GM12892 (cell line): Measurements from ENCODE around the gene FGFRL1.

ENCODE experiments used
- DNase-seq: peaks from one replicate; pipeline ENCODE4 v3.0.0; 2011; ENCODE audit not compliant: insufficient read length
- FAIRE-seq: peaks from 2 replicates; lab custom pipeline; 2011; peaks lifted over from hg19 to GRCh38; lab: Jason Lieb, UNC
- POLR2A ChIP-seq: IDR thresholded peaks from 2 replicates; pipeline ENCODE4 v1.6.1; 2011; ENCODE audit warnings: low read depth, low read length, control low read depth
- POLR2AphosphoS5 ChIP-seq: IDR thresholded peaks from 2 replicates; pipeline ENCODE4 v1.6.1; 2011; ENCODE audit warnings: low read depth, low read length, control low read depth
- TAF1 ChIP-seq: IDR thresholded peaks from 2 replicates; pipeline ENCODE4 v1.6.1; 2011; ENCODE audit warnings: low read depth, mild to moderate bottlenecking, control low read depth, low read length, borderline replicate concordance

Gene FGFRL1

DNA sequence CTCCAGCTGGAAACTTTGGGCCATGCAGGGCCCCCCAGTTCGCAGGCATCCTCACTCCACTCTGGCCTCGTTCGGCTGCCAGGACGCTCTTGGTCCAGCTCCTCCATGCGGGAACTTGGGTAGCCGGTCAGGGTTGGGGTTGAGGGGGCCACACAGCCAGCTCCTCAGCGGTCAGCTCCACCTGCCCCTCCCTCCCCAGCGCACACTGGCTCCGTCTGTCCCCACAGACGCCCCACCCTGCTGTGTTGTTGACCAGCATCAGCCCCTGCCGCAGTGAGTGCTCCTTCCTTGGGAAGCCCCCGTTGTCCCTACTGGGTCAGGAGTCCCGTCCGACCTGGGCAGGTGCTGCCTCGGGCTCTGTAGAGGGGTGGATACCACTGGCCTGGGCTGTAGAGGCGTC lies 5.8 kb downstream of the FGFRL1 start:
- no peak for FAIRE-seq
- DNase-seq: no peak
- TF ChIP-seq TAF1 (no peak), POLR2A (no peak), POLR2AphosphoS5 (no peak)

DNA sequence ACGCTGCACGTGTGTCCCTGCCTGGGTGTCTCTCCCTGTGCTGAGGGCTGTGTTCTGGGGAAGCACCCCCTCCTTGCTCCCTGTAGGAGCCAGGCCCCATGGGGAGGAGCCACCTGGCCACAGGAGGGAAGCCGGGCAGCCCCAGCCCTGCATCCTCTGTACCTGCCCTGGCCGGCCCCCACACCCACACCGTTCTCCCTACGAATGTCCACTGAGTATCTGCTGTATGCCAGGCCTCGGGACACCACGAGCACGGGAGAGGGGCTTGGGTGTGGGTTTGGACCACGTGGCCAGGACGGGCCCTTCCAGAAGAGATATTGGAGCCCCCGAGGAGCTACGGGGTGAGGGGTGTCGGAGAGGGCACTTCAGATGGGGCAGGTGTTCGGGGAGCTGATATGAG lies 6.3 kb downstream of the FGFRL1 start:
- FAIRE-seq (no peak), DNase-seq (no peak)
- TF ChIP-seq POLR2A (no peak), TAF1 (no peak), POLR2AphosphoS5 (no peak)

DNA sequence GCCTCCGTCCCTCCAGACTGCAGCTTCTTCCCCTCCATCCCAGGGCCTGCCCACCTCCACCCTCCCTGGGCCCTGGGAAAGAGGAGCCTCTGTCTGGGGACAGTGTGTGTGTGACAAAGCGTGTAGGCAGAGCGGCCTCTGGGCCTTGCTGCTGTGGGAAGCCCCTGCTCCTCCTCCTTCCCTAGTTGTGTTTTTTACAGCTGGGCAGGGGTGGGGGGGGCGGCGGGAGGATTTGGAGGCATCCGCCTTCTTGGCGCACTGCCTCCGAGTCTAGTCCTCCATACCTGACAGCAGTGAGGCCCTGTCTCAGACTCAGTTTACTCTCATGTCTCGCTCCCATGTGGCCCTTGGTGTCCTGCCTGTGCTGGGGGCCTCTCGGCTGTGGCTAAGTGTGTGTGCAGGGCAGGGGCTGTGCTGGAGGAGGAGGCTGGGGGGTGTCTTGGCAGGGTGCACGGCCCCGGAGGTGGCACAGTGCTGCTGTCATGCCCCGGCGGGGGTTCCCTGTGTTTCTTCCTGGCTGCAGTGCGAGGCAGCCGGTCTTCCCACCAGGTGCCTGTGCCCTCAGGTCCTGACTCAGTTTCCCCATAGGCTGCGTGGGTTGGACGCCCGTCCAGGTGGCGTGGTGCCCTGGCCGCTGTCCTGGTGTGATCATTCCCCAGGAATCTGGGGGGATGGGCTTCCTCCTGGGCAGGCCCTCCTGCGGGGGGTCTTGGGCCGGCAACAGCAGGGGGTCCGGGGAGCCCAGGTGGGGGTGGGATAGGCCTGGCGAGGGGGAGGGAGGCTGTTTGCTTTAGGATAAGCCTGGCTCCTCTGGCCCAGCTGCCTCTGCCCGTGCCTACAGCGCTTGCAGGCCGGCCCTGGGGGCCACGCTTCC lies 7.0 kb downstream of the FGFRL1 start:
- no peak for FAIRE-seq
- DNase-seq: no peak
- TF ChIP-seq POLR2A (no peak), TAF1 (no peak), POLR2AphosphoS5 (no peak)

DNA sequence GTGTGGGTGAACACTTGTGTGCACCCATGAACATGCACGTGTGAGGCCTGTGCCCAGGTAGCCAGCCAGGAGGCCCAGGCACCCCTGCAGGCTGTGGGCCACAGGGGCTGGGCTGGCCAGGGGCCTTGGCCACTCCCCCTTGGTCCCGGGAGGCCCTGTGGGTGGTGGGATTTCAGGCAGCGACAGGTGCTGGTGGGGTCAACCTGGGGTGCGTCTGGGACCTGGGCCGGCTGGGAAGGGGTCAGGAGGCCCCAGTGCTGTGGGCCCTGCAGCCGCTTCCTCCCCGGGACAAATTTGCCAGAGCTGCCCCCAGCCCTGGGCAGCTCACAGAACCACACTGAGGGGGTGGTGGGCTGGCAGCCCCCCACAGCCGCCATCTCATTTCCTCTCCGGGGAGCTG lies 7.9 kb downstream of the FGFRL1 start:
- DNase-seq: no peak
- TF ChIP-seq TAF1 (no peak), POLR2AphosphoS5 (no peak), POLR2A (no peak)
- no peak for FAIRE-seq

DNA sequence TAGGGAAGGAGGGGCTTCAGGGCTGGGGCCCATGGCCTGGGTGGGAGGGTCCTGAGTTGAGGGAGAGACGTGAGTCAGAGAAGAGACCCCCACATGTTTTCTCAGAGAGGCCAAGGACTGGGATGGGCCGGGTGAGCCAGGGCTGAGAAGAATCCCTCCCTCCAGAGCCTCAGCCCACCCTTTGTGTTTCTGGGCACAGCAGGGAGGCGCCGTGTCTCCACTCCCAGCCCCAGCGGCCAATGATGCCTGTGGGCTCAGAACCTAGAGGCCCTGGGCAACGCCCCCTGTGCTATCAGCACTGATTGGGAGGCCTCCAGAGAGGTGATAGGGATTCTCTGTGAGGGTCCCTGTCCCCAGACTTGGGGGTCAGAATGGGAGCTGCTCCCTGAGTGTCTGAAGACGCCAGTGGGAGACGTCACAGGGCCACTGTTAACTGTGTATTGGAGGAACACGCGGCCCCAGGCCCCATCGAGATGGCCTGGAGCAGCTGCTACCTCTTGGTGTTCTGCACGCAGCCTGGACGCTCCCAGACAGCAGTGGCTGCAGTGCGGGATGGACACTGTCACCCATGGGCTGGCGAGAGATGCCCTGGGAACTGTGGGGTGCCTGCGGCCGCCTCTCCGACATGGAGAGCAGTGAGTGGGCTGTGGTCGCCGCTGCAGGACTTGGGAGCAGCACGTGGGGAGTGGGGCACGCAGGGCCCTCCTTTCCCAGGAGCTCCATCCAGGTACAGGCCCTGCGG lies 8.5 kb downstream of the FGFRL1 start:
- no peak for FAIRE-seq

DNA sequence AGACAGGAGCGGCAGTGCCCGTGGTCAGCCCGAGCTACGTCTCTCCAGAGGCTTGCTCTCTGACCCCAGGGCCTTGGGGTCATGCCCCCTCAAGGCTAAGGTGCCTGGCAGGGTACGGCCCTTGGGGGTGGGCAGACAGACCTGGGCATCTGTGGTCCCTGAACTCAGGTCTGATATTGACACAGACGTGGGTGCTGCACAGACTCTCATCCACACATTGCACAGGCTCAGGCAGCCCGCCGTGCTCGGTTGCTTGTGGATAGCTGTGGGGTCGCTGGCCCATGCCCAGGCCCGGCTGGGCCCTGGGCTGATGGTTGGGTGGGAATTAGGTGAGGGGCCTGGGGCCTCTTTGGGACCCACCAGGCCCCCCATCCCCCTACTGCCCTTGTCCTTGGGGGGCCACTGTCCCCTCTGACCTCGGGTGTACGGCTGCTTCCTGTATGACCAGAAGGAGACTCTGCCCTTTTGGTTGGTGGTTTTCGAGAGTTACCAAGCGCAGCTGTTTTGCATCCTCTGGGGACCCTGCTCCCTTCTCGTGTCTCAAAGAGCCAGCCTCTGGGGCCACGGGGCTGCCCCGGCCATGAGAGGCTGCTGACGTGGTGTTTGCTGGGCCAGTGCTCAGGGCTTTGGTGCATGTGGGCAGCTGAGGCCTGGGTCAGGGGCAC lies 10.1 kb downstream of the FGFRL1 start:
- TF ChIP-seq POLR2A: no peak
- no peak for TF ChIP-seq POLR2AphosphoS5
- no peak for TF ChIP-seq TAF1
- FAIRE-seq (no peak), DNase-seq (peak; percentile 74)

More for the DNA sequence above, 8.5 kb downstream of the FGFRL1 start:
- TF ChIP-seq POLR2AphosphoS5: no peak
- no peak for TF ChIP-seq TAF1
- no peak for TF ChIP-seq POLR2A
- no peak for DNase-seq

DNA sequence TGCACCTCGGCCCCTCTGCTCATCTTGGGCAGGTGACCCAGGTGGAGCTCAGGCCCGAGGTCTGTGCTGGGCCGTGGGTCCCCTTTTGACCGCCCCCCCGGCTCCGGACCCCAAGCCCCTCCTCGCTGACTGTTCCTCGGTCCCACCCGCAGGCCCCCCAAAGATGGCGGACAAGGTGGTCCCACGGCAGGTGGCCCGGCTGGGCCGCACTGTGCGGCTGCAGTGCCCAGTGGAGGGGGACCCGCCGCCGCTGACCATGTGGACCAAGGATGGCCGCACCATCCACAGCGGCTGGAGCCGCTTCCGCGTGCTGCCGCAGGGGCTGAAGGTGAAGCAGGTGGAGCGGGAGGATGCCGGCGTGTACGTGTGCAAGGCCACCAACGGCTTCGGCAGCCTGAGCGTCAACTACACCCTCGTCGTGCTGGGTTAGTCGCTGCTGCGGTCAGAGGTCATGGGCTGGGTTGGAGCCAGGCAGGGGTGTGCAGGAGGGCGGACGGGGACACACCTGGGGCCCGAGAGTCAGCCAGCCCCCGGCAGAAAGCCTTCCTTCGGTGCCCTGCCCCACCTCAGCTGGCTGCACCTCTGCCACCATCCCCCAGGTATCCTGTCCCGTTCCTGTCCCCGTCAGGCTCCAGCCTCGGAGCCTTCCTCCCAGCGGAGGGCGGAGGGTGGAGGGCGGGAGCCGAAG lies 10.8 kb downstream of the FGFRL1 start:
- FAIRE-seq (no peak), DNase-seq (no peak)
- TF ChIP-seq POLR2AphosphoS5: no peak
- TF ChIP-seq POLR2A: no peak
- TF ChIP-seq TAF1: no peak

DNA sequence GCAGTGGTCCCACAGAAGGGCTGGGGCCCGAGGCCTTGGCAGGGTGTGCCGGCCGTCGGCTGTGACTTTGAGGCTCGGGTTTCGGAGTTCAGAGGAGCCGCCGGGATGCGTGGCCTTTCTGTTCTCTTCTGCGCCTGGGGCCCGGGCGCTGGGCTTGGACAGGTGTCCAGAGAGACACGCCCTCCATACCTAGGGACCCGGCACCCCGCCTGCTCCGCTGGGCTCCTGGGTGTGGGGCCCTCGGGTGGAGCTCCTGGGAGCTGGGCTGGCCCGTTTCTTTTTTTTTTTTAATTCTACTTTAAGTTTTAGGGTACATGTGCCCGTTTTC lies 11.3 kb downstream of the FGFRL1 start:
- TF ChIP-seq POLR2A: no peak
- FAIRE-seq (no peak), DNase-seq (no peak)

DNA sequence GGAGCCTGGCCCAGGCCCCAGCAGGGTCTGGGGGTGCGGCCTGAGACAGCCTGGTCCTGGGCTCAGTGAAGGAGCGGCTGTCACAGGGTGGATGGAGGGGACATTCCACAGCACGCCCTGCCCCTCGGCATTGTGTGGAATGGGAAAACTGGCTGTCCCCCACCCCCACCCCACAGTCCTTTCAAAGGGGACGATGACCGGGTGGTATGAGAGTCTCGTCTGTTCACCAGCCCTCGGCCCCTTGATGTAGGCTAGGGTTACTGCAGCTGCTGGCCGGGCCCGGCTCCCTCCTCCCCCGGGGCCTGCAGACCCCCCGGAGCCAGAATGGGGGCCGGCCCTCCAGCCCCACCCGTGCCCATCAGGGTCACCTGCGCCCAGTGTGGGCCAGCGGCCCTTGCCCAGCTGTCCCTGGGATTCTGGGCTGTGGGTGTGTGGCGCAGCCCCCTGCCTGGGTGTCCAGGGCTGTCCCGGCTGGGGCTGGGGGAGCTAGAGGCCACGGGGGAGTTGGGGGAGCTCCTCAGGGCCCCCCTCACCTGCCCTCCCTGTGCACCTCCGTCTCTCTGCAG lies 11.7 kb downstream of the FGFRL1 start:
- TF ChIP-seq POLR2AphosphoS5 (no peak), TAF1 (no peak), POLR2A (no peak)
- FAIRE-seq: no peak

DNA sequence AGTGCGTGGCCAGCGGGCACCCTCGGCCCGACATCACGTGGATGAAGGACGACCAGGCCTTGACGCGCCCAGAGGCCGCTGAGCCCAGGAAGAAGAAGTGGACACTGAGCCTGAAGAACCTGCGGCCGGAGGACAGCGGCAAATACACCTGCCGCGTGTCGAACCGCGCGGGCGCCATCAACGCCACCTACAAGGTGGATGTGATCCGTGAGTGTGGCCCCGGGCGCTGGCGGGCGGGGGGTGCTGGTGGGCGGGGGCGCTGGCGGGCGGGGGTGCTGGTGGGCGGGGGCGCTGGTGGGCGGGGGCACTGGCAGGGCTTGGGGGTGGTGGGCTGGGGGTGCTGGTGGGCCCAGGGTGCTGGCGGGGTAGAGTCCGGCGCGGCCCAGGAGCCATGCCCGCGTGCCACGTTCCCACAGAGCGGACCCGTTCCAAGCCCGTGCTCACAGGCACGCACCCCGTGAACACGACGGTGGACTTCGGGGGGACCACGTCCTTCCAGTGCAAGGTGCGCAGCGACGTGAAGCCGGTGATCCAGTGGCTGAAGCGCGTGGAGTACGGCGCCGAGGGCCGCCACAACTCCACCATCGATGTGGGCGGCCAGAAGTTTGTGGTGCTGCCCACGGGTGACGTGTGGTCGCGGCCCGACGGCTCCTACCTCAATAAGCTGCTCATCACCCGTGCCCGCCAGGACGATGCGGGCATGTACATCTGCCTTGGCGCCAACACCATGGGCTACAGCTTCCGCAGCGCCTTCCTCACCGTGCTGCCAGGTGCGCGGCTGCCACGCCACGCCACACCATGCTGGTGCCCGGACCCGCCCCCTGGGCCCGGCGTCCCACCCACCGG lies 12.7 kb downstream of the FGFRL1 start:
- FAIRE-seq (no peak), DNase-seq (no peak)
- TF ChIP-seq POLR2A (no peak), POLR2AphosphoS5 (no peak), TAF1 (no peak)

More for the DNA sequence above, 11.7 kb downstream of the FGFRL1 start:
- DNase-seq: no peak
